OCI-M2 (cell line): ENCODE results near the gene GALNT2.

Experiments used
- DNase-seq: peaks from one replicate; lab custom pipeline; 2025; ENCODE audit not compliant: unreplicated experiment; lab: John Stamatoyannopoulos, UW

Gene GALNT2

DNA sequence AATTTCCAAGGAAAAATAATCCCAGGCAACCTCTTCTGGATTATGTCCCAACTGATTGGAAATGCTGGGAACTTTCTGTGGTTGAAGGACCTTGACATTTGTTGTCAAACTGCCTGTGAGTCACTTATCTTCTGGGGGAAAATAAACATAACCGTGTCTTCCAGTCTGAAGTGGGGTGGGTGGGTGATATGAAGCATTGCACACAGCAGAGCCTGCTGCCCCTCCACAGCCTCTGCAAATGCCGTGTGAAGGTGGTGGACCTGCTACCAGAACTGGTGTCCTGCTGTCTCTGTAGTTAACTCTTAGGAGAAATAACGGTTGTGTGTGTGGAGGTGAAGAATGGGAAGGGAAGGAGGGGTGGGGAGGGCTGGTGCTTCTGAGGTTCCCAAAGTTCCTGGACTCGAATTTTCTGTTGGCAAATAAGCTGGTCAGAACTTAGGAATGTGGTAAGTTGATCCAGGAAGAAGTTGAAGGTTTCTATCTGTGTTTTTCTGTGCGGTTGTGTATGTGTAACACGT lies 23.2 kb downstream of the GALNT2 start:
- DNase-seq: no peak

DNA sequence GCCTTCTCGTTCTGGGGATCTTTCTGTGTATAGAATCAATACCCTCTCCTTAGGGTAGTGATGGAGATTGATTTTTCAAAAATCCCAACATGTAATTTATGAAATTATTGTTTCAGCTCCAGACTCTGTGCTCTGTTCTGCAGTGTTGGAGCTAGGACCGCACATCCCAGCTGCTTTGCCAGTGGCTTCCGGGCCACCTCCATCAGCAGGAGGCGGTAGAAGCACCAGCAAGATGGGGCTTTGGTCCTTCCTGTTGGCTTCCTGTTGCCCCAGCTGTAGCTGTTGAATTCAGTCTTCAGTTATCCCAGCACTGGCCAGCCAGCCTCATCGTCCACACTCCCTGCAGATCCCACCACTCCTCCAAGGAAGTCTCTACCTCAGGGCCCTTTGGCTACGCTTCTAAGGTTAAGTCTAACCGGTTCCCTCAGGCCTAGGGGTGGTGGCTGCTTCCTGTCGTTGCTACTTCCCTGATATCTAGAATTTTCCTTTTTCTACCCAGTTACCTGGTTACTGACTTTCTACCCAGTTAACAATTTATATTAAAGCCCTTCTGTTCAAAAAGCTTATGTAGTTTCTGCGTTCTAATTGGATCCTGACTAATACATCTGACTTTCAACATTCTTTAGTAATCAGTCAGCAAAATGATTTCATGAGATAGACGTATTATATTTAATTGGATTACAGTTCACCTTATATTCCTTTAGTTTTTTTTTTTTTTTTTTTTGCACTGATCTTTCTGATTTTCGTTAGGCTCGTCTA lies 24.6 kb downstream of the GALNT2 start:
- DNase-seq: no peak

DNA sequence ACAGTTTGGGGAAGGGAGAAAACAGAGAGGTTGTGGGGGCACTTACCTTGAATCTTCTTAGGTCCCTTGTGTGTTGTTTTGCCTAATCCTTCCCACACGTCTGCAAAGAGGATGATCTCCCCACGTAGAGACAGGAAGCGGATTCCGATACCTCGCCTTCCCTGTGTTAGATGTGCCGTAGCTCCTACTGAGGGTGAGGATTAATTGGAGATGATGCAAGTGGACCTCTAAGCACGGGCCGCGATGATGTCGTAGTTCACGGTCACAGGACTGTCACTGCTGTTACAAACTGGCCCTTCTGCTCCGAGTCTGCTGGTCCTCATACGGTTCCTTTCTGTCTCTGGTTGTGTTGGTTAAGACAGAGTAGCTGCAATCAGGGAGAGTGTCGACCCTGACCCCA lies 27.7 kb downstream of the GALNT2 start:
- no peak for DNase-seq

DNA sequence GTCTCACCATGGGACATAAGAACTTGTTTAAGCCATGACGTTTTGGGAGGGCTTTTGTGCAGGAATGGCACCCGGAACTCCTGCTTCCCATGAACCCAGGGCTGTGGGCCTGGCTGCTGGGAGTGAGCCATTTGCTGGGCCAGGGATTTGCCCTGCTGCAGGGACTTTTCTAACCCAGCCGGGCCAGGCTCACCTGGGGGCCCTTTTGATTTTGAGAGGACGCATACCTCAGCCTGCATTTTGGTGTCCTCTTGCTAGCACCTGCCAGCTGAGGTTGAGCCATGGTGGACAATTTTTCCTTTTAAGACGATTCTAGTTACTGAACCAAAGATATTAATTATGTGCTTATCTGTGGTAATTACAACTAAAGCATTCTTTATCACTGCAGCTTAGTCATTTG lies 28.9 kb downstream of the GALNT2 start:
- no peak for DNase-seq

DNA sequence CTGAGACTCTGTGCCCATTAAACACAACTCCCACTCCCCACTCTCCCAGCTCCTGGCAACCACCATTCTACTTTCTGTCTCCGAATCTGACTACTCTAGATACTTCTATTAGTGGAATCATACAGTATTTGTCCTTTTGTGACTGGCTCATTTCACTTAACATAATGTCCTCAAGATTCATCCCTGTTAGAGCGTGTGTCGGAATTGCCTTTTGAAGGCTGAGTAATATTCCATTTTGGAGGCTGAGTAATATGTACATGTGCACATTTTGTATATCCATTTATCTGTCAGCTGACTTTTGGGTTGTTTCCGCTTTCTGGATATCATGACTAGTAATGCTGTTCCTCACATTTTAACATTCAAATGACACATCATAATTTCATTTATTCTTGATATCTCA lies 30.3 kb downstream of the GALNT2 start:
- no peak for DNase-seq

DNA sequence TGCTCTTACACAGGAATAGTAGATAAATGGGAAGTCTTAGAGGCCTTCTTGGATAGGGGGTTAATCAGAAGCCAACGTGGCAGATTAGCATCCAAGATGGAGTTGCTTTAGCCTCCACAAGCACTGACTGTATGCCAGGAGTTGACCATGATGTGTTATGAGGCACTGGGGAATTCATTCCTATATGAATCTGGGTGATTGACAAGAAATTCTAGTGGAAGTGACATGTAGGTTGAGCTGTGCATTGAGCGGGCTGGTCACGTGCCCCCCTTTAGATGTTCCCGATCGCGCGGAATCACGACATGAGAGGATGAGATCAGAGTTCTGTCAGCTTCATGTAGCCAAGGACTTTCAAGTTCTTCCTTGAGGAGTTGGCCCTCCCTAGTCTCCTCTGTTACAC lies 31.7 kb downstream of the GALNT2 start:
- no peak for DNase-seq

DNA sequence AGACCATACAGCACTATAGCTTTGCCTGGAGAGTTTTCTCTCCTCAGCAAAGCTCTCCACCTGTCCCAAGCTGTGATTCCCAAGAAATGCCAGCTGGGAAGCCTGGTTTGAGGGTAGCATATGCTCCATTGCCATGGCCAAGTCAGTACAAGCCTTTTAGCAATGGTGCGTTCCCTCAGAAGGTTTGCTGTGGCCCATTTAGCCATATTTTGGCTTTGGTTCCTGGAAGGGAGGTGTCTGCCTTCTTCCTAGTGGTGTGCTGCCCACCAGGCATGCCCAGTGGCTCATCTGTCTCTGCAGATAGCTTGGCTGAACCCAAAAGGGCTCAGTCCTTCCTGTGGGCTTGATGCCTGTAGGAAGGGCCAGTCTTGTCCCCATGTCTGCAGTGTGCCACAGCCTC lies 32.4 kb downstream of the GALNT2 start:
- no peak for DNase-seq

GRCh38 chr1:230100932-230101331 lies 33.9 kb downstream of the GALNT2 start:
- no peak for DNase-seq

- no peak for DNase-seq
Measured at GRCh38 chr1:230101556-230101955, 34.5 kb downstream of the GALNT2 start.

DNA sequence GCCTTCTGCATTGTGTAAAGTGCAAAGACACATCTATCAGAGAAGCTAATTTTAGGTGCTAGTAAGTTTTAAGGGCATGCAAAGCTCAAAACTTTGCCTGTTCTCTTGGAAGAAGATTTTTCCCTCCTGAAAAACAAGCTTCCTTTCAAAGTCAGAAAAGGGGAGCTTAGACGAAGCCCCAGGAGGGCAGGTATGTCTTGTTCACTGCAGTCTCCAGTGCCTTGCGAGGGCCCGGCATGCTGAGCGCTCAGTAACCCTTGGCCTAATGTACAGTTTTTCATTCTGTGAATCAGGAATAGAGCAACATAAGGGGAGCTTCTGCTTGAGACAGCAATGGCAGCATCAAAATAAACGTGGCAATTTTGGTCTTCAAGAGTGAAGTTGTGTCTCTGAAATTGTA lies 35.0 kb downstream of the GALNT2 start:
- no peak for DNase-seq

- DNase-seq: no peak
Measured at GRCh38 chr1:230102472-230102871, 35.4 kb downstream of the GALNT2 start.

- no peak for DNase-seq
Measured at GRCh38 chr1:230103306-230104173, 36.5 kb downstream of the GALNT2 start.

DNA sequence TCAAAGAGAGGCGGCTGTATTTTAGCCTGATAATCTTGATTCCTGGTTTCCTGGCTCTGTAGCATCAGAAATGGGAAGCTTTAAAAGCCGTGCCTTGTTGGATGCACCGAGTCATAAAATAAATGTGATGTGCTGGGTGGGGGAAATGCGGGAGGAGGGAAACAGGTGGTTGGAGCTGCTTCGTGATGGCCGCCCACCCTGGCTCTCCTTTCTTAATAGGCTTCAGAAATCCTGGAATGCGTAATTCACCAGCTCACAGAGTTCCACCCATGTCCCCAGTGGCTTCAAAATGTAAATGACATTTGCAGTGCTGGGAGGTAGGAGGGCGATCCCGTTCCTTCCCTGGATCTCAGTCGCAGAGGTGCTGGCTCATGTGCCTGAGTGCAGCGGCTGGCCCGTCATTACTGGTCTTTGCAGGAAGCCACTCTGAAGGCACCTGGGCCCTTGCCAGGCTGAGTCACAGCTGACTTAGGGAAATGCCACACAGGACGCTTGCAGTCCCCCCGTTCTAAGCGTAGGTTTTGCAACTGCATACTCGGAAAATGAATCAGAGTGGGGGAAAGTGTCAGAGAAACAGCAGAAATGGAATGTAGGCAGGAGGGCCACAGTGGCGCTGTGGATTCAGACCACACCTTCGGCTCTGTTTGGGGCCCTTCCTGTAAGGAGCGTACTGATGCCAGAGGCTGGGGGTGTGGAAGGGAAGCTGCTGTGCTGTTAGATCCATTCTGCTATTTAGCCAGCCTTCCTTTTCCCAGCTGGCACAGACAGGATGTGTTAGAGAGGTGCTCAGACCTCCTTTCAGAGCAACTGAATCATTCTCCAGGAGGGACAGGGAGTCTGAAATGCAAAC lies 37.6 kb downstream of the GALNT2 start:
- DNase-seq: no peak

GRCh38 chr1:230105245-230105753 lies 38.3 kb downstream of the GALNT2 start:
- DNase-seq: no peak

DNA sequence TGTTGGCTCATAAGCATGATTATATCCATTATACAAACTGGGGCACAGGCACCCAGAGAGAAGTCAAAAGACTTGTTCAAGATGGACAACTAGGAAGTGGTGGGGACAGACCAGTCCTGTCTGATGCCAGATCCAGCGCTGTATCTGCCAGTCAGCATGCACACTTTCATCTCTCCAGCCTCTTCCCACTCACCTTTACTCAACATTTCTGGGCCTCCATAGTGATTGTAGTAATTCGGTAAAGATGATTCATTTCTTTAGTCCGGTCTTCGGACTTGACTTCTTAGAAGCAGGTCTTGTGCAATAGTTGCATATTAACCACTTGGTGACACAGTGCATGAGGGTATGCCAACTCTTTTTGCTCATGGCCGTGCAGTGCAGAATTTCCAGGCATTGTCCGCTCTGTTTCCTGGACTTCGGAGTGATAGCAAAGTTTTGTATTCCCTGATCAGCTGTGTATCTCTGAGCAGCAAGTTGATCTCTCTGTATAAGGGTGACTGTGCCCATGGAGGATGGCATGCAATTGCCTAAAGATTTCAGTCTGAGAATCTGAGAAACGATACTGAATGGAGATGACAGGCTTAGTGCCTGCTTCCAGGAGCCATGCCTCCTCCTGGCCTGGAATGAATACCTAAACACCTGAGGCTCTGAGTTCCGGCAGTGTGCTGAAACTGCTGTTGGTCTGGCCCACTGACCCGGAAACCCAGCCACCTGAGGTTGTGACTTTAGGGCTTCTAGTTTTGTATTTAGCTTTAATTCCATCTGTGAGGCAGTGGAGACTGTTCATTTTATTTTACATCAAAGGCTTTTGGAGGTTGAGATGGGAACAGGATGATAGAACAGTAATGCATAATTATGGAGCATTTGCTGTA lies 39.0 kb downstream of the GALNT2 start:
- DNase-seq: no peak

GRCh38 chr1:230107941-230108340 lies 40.9 kb downstream of the GALNT2 start:
- DNase-seq: no peak

- DNase-seq: no peak
Measured at GRCh38 chr1:230108580-230108979, 41.5 kb downstream of the GALNT2 start.

DNA sequence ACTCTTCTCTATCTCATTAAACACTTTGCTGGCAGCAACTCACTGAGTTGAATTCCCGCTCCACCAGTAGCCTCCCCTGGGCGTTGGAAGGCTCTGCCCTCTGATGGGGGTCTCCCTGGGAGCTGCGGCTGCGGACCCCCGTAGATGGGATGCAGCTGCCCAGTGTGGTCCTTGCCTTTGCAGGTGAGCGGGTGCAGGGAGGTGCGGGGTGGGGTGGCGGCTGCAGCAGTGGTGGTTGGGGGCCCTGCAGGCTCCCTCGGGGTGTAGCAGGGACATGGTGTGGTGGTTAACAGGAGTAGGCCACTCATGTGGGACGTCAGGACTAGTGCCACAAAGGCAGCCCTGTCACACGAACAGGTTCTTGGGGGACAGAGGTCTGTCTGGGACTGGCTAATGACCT lies 42.0 kb downstream of the GALNT2 start:
- DNase-seq: no peak

DNA sequence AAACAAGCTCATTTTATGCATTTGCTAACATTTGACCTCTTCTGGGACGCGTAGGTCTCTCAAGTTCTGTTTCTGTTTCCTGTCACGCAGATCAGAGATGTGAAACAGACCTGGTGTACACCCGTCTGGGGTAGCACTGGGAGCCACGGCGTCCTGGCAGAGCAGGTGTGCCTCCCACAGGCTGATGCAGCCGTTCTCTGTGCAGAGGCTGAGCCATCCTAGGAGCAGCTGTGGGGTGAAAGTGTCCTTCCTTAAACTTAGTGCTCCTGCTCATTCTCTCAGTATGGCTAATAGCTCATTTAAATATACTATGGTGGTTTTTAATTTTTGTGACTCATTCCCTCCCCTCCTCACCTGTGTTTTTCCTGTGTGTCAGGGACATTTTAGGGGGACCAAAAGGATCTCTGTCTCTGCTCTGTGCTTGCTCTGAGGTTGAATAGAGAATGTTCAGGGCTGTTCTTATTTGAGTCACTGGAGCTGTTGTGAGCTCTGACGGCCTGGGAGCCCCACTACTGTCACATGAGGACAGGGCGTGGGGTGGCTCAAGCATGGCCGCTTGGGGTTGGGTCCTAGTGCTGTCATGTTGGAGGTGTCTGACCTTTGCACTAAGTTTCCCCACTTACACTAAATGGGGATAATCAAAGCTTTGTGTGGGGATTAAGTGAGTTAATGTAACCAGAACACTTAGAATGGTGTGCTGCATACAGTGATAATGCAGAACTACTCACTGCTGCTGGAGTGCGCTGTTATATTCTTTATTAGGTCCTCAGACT lies 43.0 kb downstream of the GALNT2 start:
- no peak for DNase-seq
